GM12891 (cell line): ENCODE measurements around the gene RPS6KA2. TPM values are rescaled to one million over a fixed set of nuclear protein-coding genes. Genes with fewer than 3 reads are reported as not detected.

Experiments used
- DNase-seq: peaks from one replicate; pipeline ENCODE4 v3.0.0; 2011; ENCODE audit warnings: low spot score; ENCODE audit not compliant: insufficient read length
- FAIRE-seq: peaks from 2 replicates; lab custom pipeline; 2011; peaks lifted over from hg19 to GRCh38; lab: Jason Lieb, UNC
- PAX5 ChIP-seq: IDR thresholded peaks from 2 replicates; pipeline ENCODE4 v1.6.1; 2011; ENCODE audit warnings: low read length, moderate library complexity, mild to moderate bottlenecking; ENCODE audit not compliant: insufficient read depth, severe bottlenecking
- POLR2A ChIP-seq: IDR thresholded peaks from 2 replicates; pipeline ENCODE4 v1.6.1; 2011; ENCODE audit warnings: low read depth, low read length, control low read depth
- POLR2AphosphoS5 ChIP-seq: IDR thresholded peaks from 2 replicates; pipeline ENCODE4 v1.6.1; 2011; ENCODE audit warnings: low read depth, low read length, control low read depth
- POU2F2 ChIP-seq: IDR thresholded peaks from 2 replicates; pipeline ENCODE4 v1.6.1; 2011; ENCODE audit warnings: low read depth, mild to moderate bottlenecking, control low read depth, low read length, moderate library complexity
- SPI1 ChIP-seq: IDR thresholded peaks from 2 replicates; pipeline ENCODE4 v1.6.1; 2011; ENCODE audit warnings: low read depth, low read length, control low read depth
- TAF1 ChIP-seq: IDR thresholded peaks from 2 replicates; pipeline ENCODE4 v1.6.1; 2011; ENCODE audit warnings: low read depth, low read length, control low read depth
- polyA plus RNA-seq: library from polyadenylated mRNA; unstranded; fragments of >200 nt; gene quantifications from one replicate; pipeline ENCODE4 v1.2.1, GENCODE V29; 2012; ENCODE audit warnings: low read depth, missing spikeins, inconsistent platforms; ENCODE audit not compliant: missing spikeins

The RPS6KA2 gene
- polyA plus RNA-seq: 3.9 TPM

DNA sequence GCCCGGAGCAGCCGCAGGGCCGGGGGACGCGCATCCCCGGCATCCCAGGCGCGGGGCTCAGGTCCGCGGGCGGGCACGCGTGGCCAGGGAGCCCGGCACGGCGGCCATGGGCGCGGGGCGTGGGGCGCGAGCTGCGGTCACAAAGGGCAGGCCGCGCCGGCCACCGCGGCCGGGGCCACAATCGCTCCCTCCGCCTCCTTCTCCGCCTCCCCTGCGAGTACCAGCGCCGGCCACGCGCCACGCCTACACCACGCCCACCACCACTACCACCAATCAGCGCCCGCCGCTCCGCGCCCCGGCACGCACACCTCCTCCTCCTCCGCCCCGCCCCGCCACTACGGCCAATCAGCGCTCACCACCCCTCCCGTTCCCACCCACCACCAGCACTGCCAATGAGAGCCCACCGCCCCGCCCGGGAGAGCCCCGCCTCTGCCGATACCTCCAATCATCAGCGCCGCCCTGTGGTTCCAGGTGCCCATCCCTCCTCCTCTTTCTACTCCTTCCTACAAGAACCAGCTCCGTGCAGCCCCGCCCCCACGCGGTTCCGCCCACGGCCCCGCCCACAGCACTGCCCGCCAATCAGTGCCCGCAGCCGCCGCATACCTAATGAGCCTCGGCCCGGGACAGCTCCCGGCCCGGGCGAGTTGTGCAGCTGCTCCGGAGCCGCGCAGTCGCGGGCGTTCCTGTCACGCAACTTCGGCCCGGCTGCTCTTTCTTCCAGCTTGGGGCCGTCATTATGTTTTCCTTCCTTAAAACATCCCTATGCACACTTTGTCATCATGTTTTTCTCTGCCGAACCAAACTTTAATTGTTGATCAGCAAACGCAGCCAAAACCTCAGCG is at the start of gene RPS6KA2:
Gene RPS6KA2, minus strand, starts transcription at position 219 of the 842 bp plus-strand sequence. CDS start 232 bp downstream, outside the sequence.
- DNase-seq (peak; percentile 94), FAIRE-seq (peak; percentile 99)
- no peak for TF ChIP-seq POLR2AphosphoS5
- no peak for TF ChIP-seq SPI1
- peak; percentile 39; the same call in 1 of the 2 replicates for TF ChIP-seq TAF1

DNA sequence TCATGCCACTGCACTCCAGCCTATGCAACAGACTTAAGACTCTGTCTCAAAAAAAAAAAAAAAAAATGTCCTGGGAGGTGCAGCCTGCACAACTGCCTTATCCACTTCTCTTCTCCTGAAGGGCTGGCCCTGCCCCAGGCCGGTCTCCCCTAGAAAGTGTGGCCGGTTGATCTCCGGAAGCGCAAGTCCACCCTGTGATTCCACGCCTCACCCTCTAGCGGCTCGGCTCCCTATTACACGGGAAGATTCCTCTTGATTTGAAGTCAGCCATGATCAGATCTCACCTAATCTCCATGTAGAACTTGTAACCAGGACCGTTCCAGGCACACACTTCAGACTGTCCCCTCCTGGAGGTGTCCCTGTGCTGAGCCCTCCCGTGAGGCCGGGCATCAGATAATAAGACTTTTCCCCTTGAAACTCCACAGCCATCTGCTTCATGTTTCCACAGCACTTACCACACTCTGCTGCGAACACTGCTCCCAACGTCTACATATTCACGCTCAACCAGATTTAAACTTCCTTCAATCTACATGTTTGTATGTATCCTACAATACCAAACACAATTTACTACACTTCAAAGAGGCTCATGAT is 49.3 kb upstream of the RPS6KA2 start:
- no peak for FAIRE-seq
- TF ChIP-seq PAX5 (no peak), POLR2A (no peak), POLR2AphosphoS5 (no peak), POU2F2 (no peak), SPI1 (no peak), TAF1 (no peak)
- no peak for DNase-seq

DNA sequence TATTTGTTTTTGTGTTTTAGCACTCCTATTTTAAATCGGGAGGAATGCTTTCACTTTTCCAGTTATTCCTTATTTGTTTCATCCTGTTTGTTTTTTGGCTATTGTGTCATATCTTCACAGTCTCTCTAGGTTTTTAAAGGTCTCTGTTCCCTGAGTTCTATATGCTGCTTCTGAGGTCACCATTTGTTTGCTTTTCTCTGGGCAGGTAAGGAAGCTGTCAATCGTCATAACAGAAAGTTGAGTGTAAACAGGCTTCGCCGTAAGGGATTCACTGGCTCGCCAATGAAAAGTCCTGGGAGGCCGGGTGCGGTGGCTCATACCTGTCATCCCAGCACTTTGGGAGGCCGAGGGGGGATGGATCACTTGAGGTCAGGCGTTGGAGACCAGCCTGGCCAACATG is 48.7 kb upstream of the RPS6KA2 start:
- DNase-seq (no peak), FAIRE-seq (no peak)
- no peak for TF ChIP-seq POU2F2
- TF ChIP-seq SPI1: no peak
- no peak for TF ChIP-seq POLR2AphosphoS5
- no peak for TF ChIP-seq TAF1
- TF ChIP-seq POLR2A: no peak
- no peak for TF ChIP-seq PAX5

DNA sequence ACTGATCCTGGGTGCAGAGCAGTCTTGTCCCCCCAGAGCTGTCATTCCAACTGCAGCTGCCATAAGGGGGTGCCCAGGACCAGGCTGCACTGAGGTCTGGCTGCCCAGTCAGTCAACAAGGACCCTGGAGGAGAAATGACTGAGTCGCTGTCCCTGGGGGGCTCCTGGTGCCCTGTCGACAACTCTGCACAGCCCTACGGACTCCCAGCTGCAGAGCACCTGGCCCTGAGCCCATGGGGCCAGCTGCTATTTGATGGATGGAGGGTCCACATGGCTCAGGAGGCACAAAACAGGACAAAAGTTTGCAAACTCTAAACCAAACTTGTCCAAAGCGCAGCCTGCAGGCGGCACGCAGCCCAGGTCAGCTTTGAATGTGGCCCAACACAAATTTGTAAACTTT is 46.3 kb upstream of the RPS6KA2 start:
- FAIRE-seq: no peak
- DNase-seq: no peak
- TF ChIP-seq POLR2A (no peak), TAF1 (no peak), SPI1 (no peak), POLR2AphosphoS5 (no peak), POU2F2 (no peak), PAX5 (no peak)

DNA sequence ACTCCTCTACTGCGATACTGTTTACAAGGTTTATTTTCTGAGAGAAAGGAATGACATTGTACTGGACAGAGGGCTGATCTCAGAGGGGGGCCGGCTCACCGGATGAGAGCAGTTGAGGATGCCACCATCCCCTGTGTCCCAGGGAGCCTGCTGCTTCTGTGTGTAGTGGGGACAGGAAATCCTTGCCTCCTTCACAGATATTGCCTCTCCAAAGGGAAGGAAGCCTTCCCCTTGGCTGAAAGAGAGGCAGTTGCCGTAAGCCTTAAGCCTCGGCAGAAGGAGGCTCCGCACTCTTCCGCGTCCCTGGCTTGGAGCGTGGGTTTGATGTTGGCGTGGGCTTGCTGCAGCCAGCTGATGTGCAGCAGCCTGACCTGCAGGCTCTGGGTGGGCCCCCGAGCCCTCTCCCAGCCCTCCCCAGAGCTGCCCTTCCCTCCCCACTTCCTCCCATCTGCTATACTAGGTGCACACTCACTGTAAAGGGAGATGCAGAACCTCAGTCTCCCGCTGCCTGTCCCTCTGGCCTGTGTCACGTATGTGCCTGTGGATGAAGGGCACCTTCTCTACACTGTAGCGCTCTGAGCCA is 45.7 kb upstream of the RPS6KA2 start:
- FAIRE-seq (no peak), DNase-seq (no peak)
- no peak for TF ChIP-seq POU2F2
- TF ChIP-seq POLR2AphosphoS5: no peak
- no peak for TF ChIP-seq POLR2A
- no peak for TF ChIP-seq PAX5
- TF ChIP-seq TAF1: no peak
- TF ChIP-seq SPI1: no peak

DNA sequence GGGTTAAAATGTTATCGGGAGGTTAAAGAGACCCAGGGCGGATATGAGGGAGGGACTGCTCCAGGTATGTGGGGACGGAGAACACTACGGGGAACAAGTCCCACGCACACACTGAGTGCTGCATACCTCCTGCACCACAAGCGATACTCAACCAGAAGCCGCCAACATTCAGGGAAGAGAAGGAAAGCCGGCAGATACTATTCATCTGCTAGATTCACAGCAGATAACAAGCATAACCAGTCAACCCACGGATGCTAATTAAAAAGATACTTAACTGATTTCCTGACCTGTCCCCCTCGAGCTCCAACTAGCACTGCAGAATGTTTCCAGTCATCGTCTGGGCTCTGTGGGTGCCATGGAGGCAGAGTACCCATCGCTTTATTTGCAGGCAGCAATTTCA is 45.1 kb upstream of the RPS6KA2 start:
- no peak for FAIRE-seq

DNA sequence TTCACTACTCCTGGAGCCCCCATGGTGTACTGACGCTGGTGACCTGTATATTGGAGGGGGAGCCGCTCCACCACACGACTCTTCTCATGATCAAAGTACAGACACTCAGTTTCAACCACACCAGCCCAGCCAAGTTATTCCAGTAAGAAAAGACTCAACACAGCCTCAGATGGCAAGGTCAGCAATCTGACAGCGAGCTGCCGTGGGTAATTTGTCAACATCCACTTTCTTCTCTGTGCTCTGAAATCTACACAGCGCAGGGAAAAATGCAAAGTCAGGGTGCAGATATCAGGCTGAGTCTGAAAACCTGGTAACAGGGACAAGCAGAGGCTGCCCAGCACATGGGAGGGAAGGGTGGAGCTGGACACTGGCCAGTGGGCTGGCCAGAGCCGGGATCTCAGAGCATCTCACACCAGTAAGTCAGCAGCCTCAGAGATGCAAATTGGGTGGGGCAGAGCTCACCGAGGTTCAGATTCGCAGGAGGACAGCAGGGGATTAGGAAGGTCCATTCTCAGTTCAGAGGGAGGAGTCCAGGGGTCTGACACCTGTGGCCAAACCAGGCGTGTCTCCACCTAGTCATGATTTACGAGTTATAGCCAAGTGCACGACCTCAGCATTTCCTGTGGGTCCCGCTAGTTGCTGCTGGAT is 44.5 kb upstream of the RPS6KA2 start:
- TF ChIP-seq POU2F2 (no peak), PAX5 (no peak), POLR2AphosphoS5 (no peak), POLR2A (no peak), TAF1 (no peak), SPI1 (no peak)
- DNase-seq (no peak), FAIRE-seq (no peak)

More for the DNA sequence above, 45.1 kb upstream of the RPS6KA2 start:
- no peak for TF ChIP-seq POLR2AphosphoS5
- TF ChIP-seq POLR2A: no peak
- no peak for TF ChIP-seq POU2F2
- no peak for TF ChIP-seq PAX5
- no peak for TF ChIP-seq TAF1
- no peak for TF ChIP-seq SPI1
- DNase-seq: no peak

DNA sequence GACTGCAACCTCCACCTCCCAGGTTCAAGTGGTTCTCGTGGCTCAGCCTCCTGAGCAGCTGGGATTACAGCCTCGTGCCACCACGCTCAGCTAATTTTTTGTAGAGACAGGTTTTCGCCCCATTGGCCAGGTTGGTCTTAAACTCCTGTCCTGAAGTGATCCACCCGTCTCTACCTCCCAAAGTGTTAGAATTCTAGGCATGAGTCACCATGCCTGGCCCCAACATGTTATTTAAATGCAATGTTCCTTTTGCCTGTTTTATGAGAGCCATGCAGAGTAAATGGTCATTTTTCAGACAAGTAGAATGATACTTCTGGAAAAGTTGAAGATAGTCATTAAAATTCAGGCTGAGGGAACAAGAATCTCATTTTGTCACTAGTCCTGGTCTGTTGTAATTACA is 43.8 kb upstream of the RPS6KA2 start:
- no peak for DNase-seq
- FAIRE-seq: no peak
- TF ChIP-seq POLR2A (no peak), TAF1 (no peak), POU2F2 (no peak), SPI1 (no peak), PAX5 (no peak), POLR2AphosphoS5 (no peak)
